HT1080 (cell line): ENCODE measurements around the gene NELL1. TPM values are rescaled to one million over a fixed set of nuclear protein-coding genes. Genes with fewer than 3 reads are reported as not detected.
"Not testable (repeated sequence)": the region's sequence is repeated elsewhere in the genome, so short reads cannot be mapped to it uniquely, and the experiment has no call there.

ENCODE experiments used
- DNase-seq: peaks from one replicate; pipeline ENCODE4 v3.0.0-alpha.2; 2015; ENCODE audit warnings: low read depth
- total RNA-seq: library from RNA; depleted of rRNA; stranded (reverse); fragments of >200 nt; shearing (Covaris generic); gene quantifications from 2 replicates; pipeline ENCODE4 v1.2.3, GENCODE V29; 2014

Gene NELL1
- total RNA-seq, 1 experiment from 2014 or later, result not detected

GRCh38 chr11:21088930-21089329, 419.5 kb downstream of the NELL1 start:
- no peak for DNase-seq

- DNase-seq, result no peak
Observed at GRCh38 chr11:21104641-21105040, 435.3 kb downstream of the NELL1 start.

- no peak for DNase-seq
Observed at GRCh38 chr11:21105196-21105917, 436.0 kb downstream of the NELL1 start.

- no peak for DNase-seq
Observed at GRCh38 chr11:21109341-21109740, 440.0 kb downstream of the NELL1 start.

GRCh38 chr11:21110415-21110814, 441.0 kb downstream of the NELL1 start:
- no peak for DNase-seq

- no peak for DNase-seq
Observed at GRCh38 chr11:21113876-21114275, 444.5 kb downstream of the NELL1 start.

GRCh38 chr11:21116009-21116408, 446.6 kb downstream of the NELL1 start:
- DNase-seq, result no peak

- no peak for DNase-seq
Observed at GRCh38 chr11:21119411-21119810, 450.0 kb downstream of the NELL1 start.

GRCh38 chr11:21121991-21122390, 452.6 kb downstream of the NELL1 start:
- DNase-seq, result no peak

- no peak for DNase-seq
Observed at GRCh38 chr11:21122523-21122922, 453.1 kb downstream of the NELL1 start.

GRCh38 chr11:21132146-21132720, 462.8 kb downstream of the NELL1 start:
- no peak for DNase-seq

- no peak for DNase-seq
Observed at GRCh38 chr11:21133244-21133643, 463.9 kb downstream of the NELL1 start.

GRCh38 chr11:21133722-21134121, 464.3 kb downstream of the NELL1 start:
- DNase-seq, result no peak

- DNase-seq, result no peak
Observed at GRCh38 chr11:21137803-21138202, 468.4 kb downstream of the NELL1 start.

- DNase-seq, result not testable (repeated sequence)
Observed at GRCh38 chr11:21141557-21141956, 472.2 kb downstream of the NELL1 start.

- peak; percentile 3 for DNase-seq
Observed at GRCh38 chr11:21142007-21142406, 472.6 kb downstream of the NELL1 start.

- no peak for DNase-seq
Observed at GRCh38 chr11:21144531-21144930, 475.1 kb downstream of the NELL1 start.

- no peak for DNase-seq
Observed at GRCh38 chr11:21148376-21148775, 479.0 kb downstream of the NELL1 start.

- DNase-seq, result no peak
Observed at GRCh38 chr11:21160140-21160539, 490.8 kb downstream of the NELL1 start.

GRCh38 chr11:21169639-21170038, 500.3 kb downstream of the NELL1 start:
- DNase-seq, result no peak

- DNase-seq, result no peak
Observed at GRCh38 chr11:21173476-21173875, 504.1 kb downstream of the NELL1 start.

- no peak for DNase-seq
Observed at GRCh38 chr11:21174781-21175180, 505.4 kb downstream of the NELL1 start.

- no peak for DNase-seq
Observed at GRCh38 chr11:21177379-21177778, 508.0 kb downstream of the NELL1 start.
